Measurements from ENCODE around the gene ALK. TPM values are rescaled to one million over a fixed set of nuclear protein-coding genes. Genes with fewer than 3 reads are reported as not detected.

The ALK gene
- total and polyA plus RNA-seq, 2 donors (not counting 1 experiment from before 2014, with no cell fraction given), result not detected

DNA sequence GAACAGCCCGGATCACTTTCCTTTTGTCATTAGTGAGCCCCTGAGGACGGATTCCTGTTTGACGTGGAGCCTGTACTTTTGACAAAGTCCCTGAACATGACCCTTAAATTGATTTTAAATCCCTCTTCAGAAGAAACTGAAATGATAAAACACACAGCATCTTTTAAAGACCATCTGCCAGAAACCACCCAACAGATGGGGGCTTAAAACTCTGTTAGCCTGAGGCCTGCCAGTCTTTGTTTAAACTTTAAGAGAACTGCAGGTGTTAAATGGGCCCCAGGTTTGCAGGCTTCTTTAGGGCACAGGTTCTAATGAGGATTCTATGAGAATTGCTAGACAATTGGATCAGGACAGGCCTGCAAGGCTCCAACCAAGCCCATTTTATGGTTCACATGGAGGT is 177.9 kb downstream of the ALK start:
- H3K27me3 ChIP-seq (replicated peaks in 1 of 4; ENCODE audit: control extremely low read depth in 1 of 4, control insufficient read depth in 3 of 4, insufficient read depth in 4 of 4, low read length in 3 of 4), result peaks cover 0 to 2% (median 0%) of the 10 kb centered on the region in 4 experiments
- H3K4me2 ChIP-seq (replicated peaks; ENCODE audit: low read depth, low read length, poor library complexity, severe bottlenecking), result no peak overlapping the region
- Mint-ChIP-seq H3K27me3 (peaks cover 8% of the 10 kb centered on the region), H3K27ac (no peak overlapping the region), H3K4me1 (no peaks in the 10 kb centered on the region), H3K4me3 (no peak overlapping the region), H3K9me3 (ENCODE audit: insufficient read depth) (no peaks in the 10 kb centered on the region)
- POLR2A ChIA-PET, result no interaction called here
- TF ChIP-seq, protein P1, sequence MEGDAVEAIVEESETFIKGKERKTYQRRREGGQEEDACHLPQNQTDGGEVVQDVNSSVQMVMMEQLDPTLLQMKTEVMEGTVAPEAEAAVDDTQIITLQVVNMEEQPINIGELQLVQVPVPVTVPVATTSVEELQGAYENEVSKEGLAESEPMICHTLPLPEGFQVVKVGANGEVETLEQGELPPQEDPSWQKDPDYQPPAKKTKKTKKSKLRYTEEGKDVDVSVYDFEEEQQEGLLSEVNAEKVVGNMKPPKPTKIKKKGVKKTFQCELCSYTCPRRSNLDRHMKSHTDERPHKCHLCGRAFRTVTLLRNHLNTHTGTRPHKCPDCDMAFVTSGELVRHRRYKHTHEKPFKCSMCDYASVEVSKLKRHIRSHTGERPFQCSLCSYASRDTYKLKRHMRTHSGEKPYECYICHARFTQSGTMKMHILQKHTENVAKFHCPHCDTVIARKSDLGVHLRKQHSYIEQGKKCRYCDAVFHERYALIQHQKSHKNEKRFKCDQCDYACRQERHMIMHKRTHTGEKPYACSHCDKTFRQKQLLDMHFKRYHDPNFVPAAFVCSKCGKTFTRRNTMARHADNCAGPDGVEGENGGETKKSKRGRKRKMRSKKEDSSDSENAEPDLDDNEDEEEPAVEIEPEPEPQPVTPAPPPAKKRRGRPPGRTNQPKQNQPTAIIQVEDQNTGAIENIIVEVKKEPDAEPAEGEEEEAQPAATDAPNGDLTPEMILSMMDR (IDR thresholded peaks at IDR 0.05), result no peak
- no peak for TF ChIP-seq EZH2 (IDR thresholded peaks at IDR 0.05; ENCODE audit: borderline replicate concordance, insufficient read depth, low read depth, low read length, poor library complexity, severe bottlenecking)
- no peak overlapping the region for H3K4me3 ChIP-seq (ENCODE audit: control extremely low read depth in 1 of 5, extremely low read depth in 1 of 5, insufficient read depth in 1 of 5, low read depth in 2 of 5, low read length in 4 of 5)
- no peaks in the 10 kb centered on the region for H3K79me2 ChIP-seq (ENCODE audit: control insufficient read depth, insufficient read depth, low read length)
- DNase-seq (no peak), ATAC-seq (ENCODE audit: low read depth) (no peak)
- 100% methylated on average over 3 of the region's 3 CpGs for WGBS (ENCODE audit: insufficient coverage)
- H3K36me3 ChIP-seq (replicated peaks in 1 of 2; ENCODE audit: control extremely low read depth in 1 of 2, control insufficient read depth in 1 of 2, extremely low read depth in 1 of 2, insufficient read depth in 2 of 2, low read length in 1 of 2), result no peaks in the 10 kb centered on the region
- CTCF ChIA-PET, result no interaction called here
- no peaks in the 10 kb centered on the region for H3K4me1 ChIP-seq (ENCODE audit: control insufficient read depth in 2 of 2, insufficient read depth in 2 of 2, low read length in 2 of 2)
- no peak overlapping the region for H2AFZ ChIP-seq (ENCODE audit: insufficient read depth, low read depth, low read length, poor library complexity, severe bottlenecking)
- no peak overlapping the region for H3K9ac ChIP-seq (ENCODE audit: low read length)
- H4K20me1 ChIP-seq (ENCODE audit: control insufficient read depth, insufficient read depth, low read length, poor library complexity, severe bottlenecking), result no peaks in the 10 kb centered on the region
- no peaks in the 10 kb centered on the region for H3K9me3 ChIP-seq (ENCODE audit: control extremely low read depth in 1 of 3, control insufficient read depth in 2 of 3, insufficient read depth in 1 of 3, low read length in 2 of 3)
- H3K27ac ChIP-seq (ENCODE audit: low read length in 2 of 2), result no peak overlapping the region
- intact Hi-C loops (cut with micrococcal nuclease), result no loop called here

GRCh38 chr2:29742656-29743055 is 178.7 kb downstream of the ALK start:
- ATAC-seq (ENCODE audit: low read depth) (no peak), DNase-seq (no peak)
- Histone ChIP-seq H4K20me1 (ENCODE audit: control insufficient read depth, insufficient read depth, low read length, poor library complexity, severe bottlenecking) (no peaks in the 10 kb centered on the region), H3K27me3 (replicated peaks in 1 of 4; ENCODE audit: control extremely low read depth in 1 of 4, control insufficient read depth in 3 of 4, insufficient read depth in 4 of 4, low read length in 3 of 4) (peaks cover 0 to 2% (median 0%) of the 10 kb centered on the region in 4 experiments), H3K4me2 (replicated peaks; ENCODE audit: low read depth, low read length, poor library complexity, severe bottlenecking) (no peak overlapping the region), H3K4me3 (ENCODE audit: control extremely low read depth in 1 of 5, extremely low read depth in 1 of 5, insufficient read depth in 1 of 5, low read depth in 2 of 5, low read length in 4 of 5) (no peak overlapping the region), H3K79me2 (ENCODE audit: control insufficient read depth, insufficient read depth, low read length) (no peaks in the 10 kb centered on the region), H3K4me1 (ENCODE audit: control insufficient read depth in 2 of 2, insufficient read depth in 2 of 2, low read length in 2 of 2) (no peaks in the 10 kb centered on the region), H3K36me3 (replicated peaks in 1 of 2; ENCODE audit: control extremely low read depth in 1 of 2, control insufficient read depth in 1 of 2, extremely low read depth in 1 of 2, insufficient read depth in 2 of 2, low read length in 1 of 2) (no peaks in the 10 kb centered on the region), H3K27ac (ENCODE audit: low read length in 2 of 2) (no peak overlapping the region), H3K9ac (ENCODE audit: low read length) (no peak overlapping the region), H2AFZ (ENCODE audit: insufficient read depth, low read depth, low read length, poor library complexity, severe bottlenecking) (no peak overlapping the region), H3K9me3 (ENCODE audit: control extremely low read depth in 1 of 3, control insufficient read depth in 2 of 3, insufficient read depth in 1 of 3, low read length in 2 of 3) (no peaks in the 10 kb centered on the region)
- no peak for TF ChIP-seq EZH2 (IDR thresholded peaks at IDR 0.05; ENCODE audit: borderline replicate concordance, insufficient read depth, low read depth, low read length, poor library complexity, severe bottlenecking)
- TF ChIP-seq, protein P1 (IDR thresholded peaks at IDR 0.05), result no peak
- H3K9me3 Mint-ChIP-seq (ENCODE audit: insufficient read depth), result no peaks in the 10 kb centered on the region
- 77% methylated on average over 2 of the region's 2 CpGs for WGBS (ENCODE audit: insufficient coverage)
- no peak overlapping the region for H3K27ac Mint-ChIP-seq
- intact Hi-C loops (cut with micrococcal nuclease), result no loop called here
- POLR2A ChIA-PET, result no interaction called here
- CTCF ChIA-PET, result no interaction called here
- H3K4me3 Mint-ChIP-seq, result no peak overlapping the region
- H3K4me1 Mint-ChIP-seq, result no peaks in the 10 kb centered on the region
- peaks cover 14% of the 10 kb centered on the region for H3K27me3 Mint-ChIP-seq
